ENCODE data around the gene FAM209B.

FAM209B gene

GRCh38 chr20:56565511-56565910 lies 32.5 kb downstream of the FAM209B start:
- Mint-ChIP-seq H3K4me1 (no peaks in the 10 kb centered on the region), H3K4me3 (no peak overlapping the region), H3K9me3 (no peaks in the 10 kb centered on the region), H3K36me3 (ENCODE audit: low read depth) (no peaks in the 10 kb centered on the region), H3K27ac (no peak overlapping the region), H3K27me3 (peaks cover 5% of the 10 kb centered on the region)
- no peak for DNase-seq
- no peak for ATAC-seq

DNA sequence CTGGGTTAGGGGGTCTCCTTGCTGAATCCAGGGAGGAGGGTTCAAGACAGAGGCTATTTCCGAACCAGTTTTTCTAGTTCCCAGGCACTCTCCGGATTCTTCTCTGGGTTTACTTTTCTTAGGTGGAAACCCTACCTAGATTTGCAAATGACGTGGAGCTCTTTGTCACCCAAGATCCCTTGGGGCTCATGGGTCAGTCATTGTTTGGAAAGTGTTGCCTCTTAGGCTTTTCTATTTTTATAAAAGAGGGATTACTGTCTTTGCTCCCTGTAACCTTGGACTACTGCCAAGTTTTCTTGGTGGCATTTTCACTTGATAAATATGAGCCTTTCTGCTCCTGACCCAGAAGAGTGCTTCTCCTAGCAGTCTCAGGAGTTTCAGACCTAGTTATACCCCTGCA lies 33.6 kb downstream of the FAM209B start:
- no peaks in the 10 kb centered on the region for H3K36me3 Mint-ChIP-seq (ENCODE audit: low read depth)
- DNase-seq: no peak
- peaks cover 7% of the 10 kb centered on the region for H3K27me3 Mint-ChIP-seq
- ATAC-seq: no peak
- no peak overlapping the region for H3K27ac Mint-ChIP-seq
- no peaks in the 10 kb centered on the region for H3K9me3 Mint-ChIP-seq
- no peaks in the 10 kb centered on the region for H3K4me1 Mint-ChIP-seq
- H3K4me3 Mint-ChIP-seq: no peak overlapping the region

DNA sequence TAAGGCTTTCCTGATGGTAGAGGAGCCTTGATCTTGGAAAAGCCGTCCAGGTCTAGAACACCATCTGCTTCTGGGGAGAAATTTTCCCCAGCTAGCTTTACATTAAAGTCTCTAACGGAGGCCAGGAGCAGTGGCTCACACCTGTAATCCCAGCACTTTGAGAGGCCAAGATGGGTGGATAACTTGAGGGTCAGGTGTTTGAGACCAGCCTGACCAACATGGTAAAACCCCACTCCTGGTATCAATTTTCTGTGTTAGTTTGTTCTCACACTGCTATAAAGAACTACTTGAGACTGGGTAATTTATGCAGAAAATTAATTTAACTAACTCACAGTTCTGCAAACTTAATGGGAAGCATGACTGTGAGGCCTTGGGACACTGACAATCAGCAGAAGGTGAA lies 37.8 kb downstream of the FAM209B start:
- H3K9me3 Mint-ChIP-seq: no peaks in the 10 kb centered on the region
- H3K4me1 Mint-ChIP-seq: no peaks in the 10 kb centered on the region
- no peak overlapping the region for H3K27ac Mint-ChIP-seq
- H3K27me3 Mint-ChIP-seq: peaks cover 13% of the 10 kb centered on the region
- H3K36me3 Mint-ChIP-seq (ENCODE audit: low read depth): no peaks in the 10 kb centered on the region
- DNase-seq: no peak
- H3K4me3 Mint-ChIP-seq: no peak overlapping the region
- ATAC-seq: no peak

DNA sequence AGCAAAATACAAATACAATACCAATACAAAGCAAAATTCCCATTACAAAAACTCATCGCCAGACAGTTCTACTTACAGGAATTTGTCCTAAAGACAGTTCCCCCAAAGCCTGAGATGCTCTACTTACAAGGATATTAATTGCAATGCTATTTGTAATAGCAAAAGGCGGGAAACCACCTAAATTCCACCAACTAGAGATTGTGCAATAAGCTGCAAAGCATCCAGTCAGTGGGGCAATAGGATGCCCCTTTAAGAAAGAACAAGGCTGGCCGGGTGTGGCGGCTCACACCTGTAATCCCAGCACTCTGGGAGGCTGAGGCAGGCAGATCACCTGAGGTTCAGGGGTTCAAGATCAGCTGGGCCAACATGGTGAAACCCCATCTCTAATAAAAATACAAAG lies 39.1 kb downstream of the FAM209B start:
- Mint-ChIP-seq H3K27ac (no peak overlapping the region), H3K4me3 (no peak overlapping the region), H3K4me1 (no peaks in the 10 kb centered on the region), H3K27me3 (peaks cover 13% of the 10 kb centered on the region), H3K36me3 (ENCODE audit: low read depth) (no peaks in the 10 kb centered on the region), H3K9me3 (no peaks in the 10 kb centered on the region)
- no peak for DNase-seq
- no peak for ATAC-seq

DNA sequence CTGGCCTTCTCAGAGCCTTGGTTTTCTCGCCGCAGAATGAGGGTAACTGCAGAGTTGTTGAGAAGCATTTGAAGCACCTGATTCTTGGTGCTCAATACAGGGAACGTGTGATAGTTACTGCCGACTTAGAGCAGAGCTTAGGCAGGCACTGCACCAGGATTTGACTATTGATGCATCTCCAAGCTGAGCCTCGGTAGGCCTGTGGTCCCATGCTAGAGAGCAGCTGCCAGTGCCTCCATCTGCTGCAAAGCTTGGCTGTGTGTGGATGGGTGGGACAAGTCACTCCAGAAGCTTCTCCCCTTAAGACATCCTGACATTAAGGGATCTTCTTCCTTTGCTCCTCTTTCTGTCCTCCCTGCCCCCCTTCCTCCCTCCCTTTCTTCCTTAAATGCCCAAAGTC lies 40.9 kb downstream of the FAM209B start:
- H3K27me3 Mint-ChIP-seq: peaks cover 13% of the 10 kb centered on the region
- H3K4me1 Mint-ChIP-seq: no peaks in the 10 kb centered on the region

GRCh38 chr20:56574531-56575142 lies 41.6 kb downstream of the FAM209B start:
- ATAC-seq: no peak
- H3K9me3 Mint-ChIP-seq: no peaks in the 10 kb centered on the region
- H3K36me3 Mint-ChIP-seq (ENCODE audit: low read depth): no peaks in the 10 kb centered on the region
- no peak overlapping the region for H3K4me3 Mint-ChIP-seq
- no peak for DNase-seq
- H3K27me3 Mint-ChIP-seq: peaks cover 13% of the 10 kb centered on the region
- no peak overlapping the region for H3K27ac Mint-ChIP-seq
- no peaks in the 10 kb centered on the region for H3K4me1 Mint-ChIP-seq

More for the DNA sequence above, 40.9 kb downstream of the FAM209B start:
- DNase-seq (no peak), ATAC-seq (no peak)
- H3K9me3 Mint-ChIP-seq: no peaks in the 10 kb centered on the region
- H3K36me3 Mint-ChIP-seq (ENCODE audit: low read depth): no peaks in the 10 kb centered on the region
- no peak overlapping the region for H3K27ac Mint-ChIP-seq
- no peak overlapping the region for H3K4me3 Mint-ChIP-seq

- Mint-ChIP-seq H3K4me1 (no peaks in the 10 kb centered on the region), H3K27me3 (peaks cover 8% of the 10 kb centered on the region), H3K27ac (no peak overlapping the region)
These were observed 42.1 kb downstream of the FAM209B start for GRCh38 chr20:56575157-56575556.

GRCh38 chr20:56575961-56576360 lies 42.9 kb downstream of the FAM209B start:
- Mint-ChIP-seq H3K9me3 (no peaks in the 10 kb centered on the region), H3K27ac (no peak overlapping the region), H3K27me3 (peaks cover 8% of the 10 kb centered on the region), H3K4me1 (no peaks in the 10 kb centered on the region), H3K36me3 (ENCODE audit: low read depth) (no peaks in the 10 kb centered on the region), H3K4me3 (no peak overlapping the region)
- DNase-seq: no peak
- no peak for ATAC-seq

More at GRCh38 chr20:56575157-56575556, 42.1 kb downstream of the FAM209B start:
- DNase-seq (no peak), ATAC-seq (no peak)
- Mint-ChIP-seq H3K36me3 (ENCODE audit: low read depth) (no peaks in the 10 kb centered on the region), H3K9me3 (no peaks in the 10 kb centered on the region), H3K4me3 (no peak overlapping the region)

GRCh38 chr20:56579301-56579710 lies 46.3 kb downstream of the FAM209B start:
- Mint-ChIP-seq H3K27me3 (peaks cover 4% of the 10 kb centered on the region), H3K9me3 (no peaks in the 10 kb centered on the region), H3K4me1 (no peaks in the 10 kb centered on the region), H3K4me3 (no peak overlapping the region), H3K36me3 (ENCODE audit: low read depth) (no peaks in the 10 kb centered on the region), H3K27ac (no peak overlapping the region)
- no peak for ATAC-seq
- no peak for DNase-seq

- Mint-ChIP-seq H3K27ac (no peak overlapping the region), H3K4me3 (no peak overlapping the region), H3K9me3 (no peaks in the 10 kb centered on the region), H3K27me3 (peaks cover 6% of the 10 kb centered on the region), H3K36me3 (ENCODE audit: low read depth) (no peaks in the 10 kb centered on the region), H3K4me1 (no peaks in the 10 kb centered on the region)
- no peak for ATAC-seq
- DNase-seq: no peak
These were observed 47.2 kb downstream of the FAM209B start for GRCh38 chr20:56580226-56580625.

DNA sequence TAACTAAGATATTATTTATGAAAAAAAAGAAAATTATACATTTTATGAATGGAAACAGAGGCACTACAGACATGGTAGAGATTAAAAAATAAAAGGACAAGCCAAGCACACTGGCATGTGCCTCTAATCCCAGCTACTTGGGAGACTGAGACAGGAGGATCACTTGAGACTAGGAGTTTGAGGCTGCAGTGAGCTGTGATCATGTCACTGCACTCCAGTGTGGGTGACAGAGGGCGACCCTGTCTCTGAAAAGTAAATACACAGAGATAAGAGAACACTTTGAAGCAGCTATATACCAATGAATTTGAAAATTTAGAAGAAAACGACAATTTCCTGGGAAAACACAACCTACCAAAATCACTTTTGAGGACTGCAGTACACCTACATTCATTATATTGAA lies 48.7 kb downstream of the FAM209B start:
- DNase-seq (no peak), ATAC-seq (no peak)
- Mint-ChIP-seq H3K9me3 (no peaks in the 10 kb centered on the region), H3K4me1 (no peaks in the 10 kb centered on the region), H3K4me3 (no peak overlapping the region), H3K27ac (no peak overlapping the region), H3K36me3 (ENCODE audit: low read depth) (no peaks in the 10 kb centered on the region), H3K27me3 (peaks cover 6% of the 10 kb centered on the region)

- H3K27ac Mint-ChIP-seq: no peak overlapping the region
- no peak overlapping the region for H3K4me3 Mint-ChIP-seq
- H3K27me3 Mint-ChIP-seq: peaks cover 6% of the 10 kb centered on the region
- DNase-seq (no peak), ATAC-seq (no peak)
- H3K9me3 Mint-ChIP-seq: no peaks in the 10 kb centered on the region
- no peaks in the 10 kb centered on the region for H3K4me1 Mint-ChIP-seq
- no peaks in the 10 kb centered on the region for H3K36me3 Mint-ChIP-seq (ENCODE audit: low read depth)
These were observed 49.5 kb downstream of the FAM209B start for GRCh38 chr20:56582542-56582941.

- peaks cover 6% of the 10 kb centered on the region for H3K27me3 Mint-ChIP-seq
- H3K4me3 Mint-ChIP-seq: no peak overlapping the region
- no peaks in the 10 kb centered on the region for H3K4me1 Mint-ChIP-seq
- no peaks in the 10 kb centered on the region for H3K9me3 Mint-ChIP-seq
- H3K27ac Mint-ChIP-seq: no peak overlapping the region
- H3K36me3 Mint-ChIP-seq (ENCODE audit: low read depth): no peaks in the 10 kb centered on the region
- no peak for ATAC-seq
- DNase-seq: no peak
These were observed 51.9 kb downstream of the FAM209B start for GRCh38 chr20:56584916-56585315.

Measured in activated naive CD8-positive, alpha-beta T cell treated with anti-CD3 and anti-CD28 coated beads, Interleukin-2, amount 50 U/mL, for 24 hours (primary cell).